22Rv1 (cell line): ENCODE results near the gene C1orf122.

ENCODE experiments used
- CTCF ChIP-seq: fragments of 450-650 bp; IDR thresholded peaks from 2 replicates; pipeline ENCODE4 v1.5.1; 2017; ENCODE audit warnings: mild to moderate bottlenecking
- ZFX ChIP-seq: fragments of 450-650 bp; IDR thresholded peaks from 2 replicates; pipeline ENCODE4 v1.6.1; 2017; ENCODE audit warnings: antibody characterized with exemption, borderline replicate concordance

- no peak for TF ChIP-seq CTCF
- TF ChIP-seq ZFX = no peak
These were observed 29.2 kb downstream of the C1orf122 start for GRCh38 chr1:37836788-37837187.
